H9 (cell line): ENCODE data around the gene TH. TPM values are rescaled to one million over a fixed set of nuclear protein-coding genes. Genes with fewer than 3 reads are reported as not detected.

Experiments
- DNase-seq: peaks from one replicate; pipeline ENCODE4 v3.0.0-alpha.2; 2017
- H2AFZ ChIP-seq: one replicate; pipeline ENCODE4 v1.6.1; 2013; ENCODE audit warnings: mild to moderate bottlenecking, low read length, control low read depth, moderate library complexity
- H2AK5ac ChIP-seq: 2 replicates; pipeline ENCODE4 v1.6.1; 2013; ENCODE audit warnings: low read length, control low read depth, mixed read lengths; ENCODE audit not compliant: insufficient read length
- H2BK120ac ChIP-seq: one replicate; pipeline ENCODE4 v1.6.1; 2013; ENCODE audit warnings: low read depth, mild to moderate bottlenecking, low read length, control low read depth, inconsistent platforms; ENCODE audit not compliant: poor library complexity, severe bottlenecking
- H2BK12ac ChIP-seq: 2 replicates; pipeline ENCODE4 v1.6.1; 2013; ENCODE audit warnings: low read length, control low read depth, mixed read lengths, low read depth; ENCODE audit not compliant: insufficient read length
- H2BK15ac ChIP-seq: 2 replicates; pipeline ENCODE4 v1.6.1; 2013; ENCODE audit warnings: low read depth, low read length, control low read depth
- H2BK20ac ChIP-seq: one replicate; pipeline ENCODE4 v1.6.1; 2013; ENCODE audit warnings: low read depth, mild to moderate bottlenecking, low read length, control low read depth, inconsistent platforms; ENCODE audit not compliant: poor library complexity, severe bottlenecking
- H2BK5ac ChIP-seq: 2 replicates; pipeline ENCODE4 v1.6.1; 2013; ENCODE audit warnings: low read length, control low read depth, mixed read lengths; ENCODE audit not compliant: insufficient read length
- H3K14ac ChIP-seq: 2 replicates; pipeline ENCODE4 v1.6.1; 2013; ENCODE audit warnings: low read length, control low read depth; ENCODE audit not compliant: insufficient read depth
- H3K18ac ChIP-seq: 2 replicates; pipeline ENCODE4 v1.6.1; 2013; ENCODE audit warnings: low read depth, mild to moderate bottlenecking, mixed read lengths, low read length, control low read depth; ENCODE audit not compliant: insufficient read length
- H3K23ac ChIP-seq: 2 replicates; pipeline ENCODE4 v1.6.1; 2013; ENCODE audit warnings: low read length, control low read depth, mixed read lengths, low read depth; ENCODE audit not compliant: insufficient read length
- H3K23me2 ChIP-seq: 2 replicates; pipeline ENCODE4 v1.6.1; 2013; ENCODE audit warnings: low read depth, mild to moderate bottlenecking, mixed read lengths, low read length, control low read depth; ENCODE audit not compliant: insufficient read length, poor library complexity, severe bottlenecking
- H3K27ac ChIP-seq: 2 replicates; pipeline ENCODE4 v1.5.1; 2013; ENCODE audit warnings: low read length, control low read depth, mixed read lengths, low read depth; ENCODE audit not compliant: insufficient read length
- H3K27me3 ChIP-seq: 2 replicates; pipeline ENCODE4 v1.6.1; 2013; ENCODE audit warnings: low read length, control low read depth, inconsistent platforms; ENCODE audit not compliant: insufficient read depth
- H3K4ac ChIP-seq: 2 replicates; pipeline ENCODE4 v1.6.1; 2013; ENCODE audit warnings: low read depth, mild to moderate bottlenecking, control low read depth, inconsistent platforms, low read length, moderate library complexity
- H3K4me1 ChIP-seq: 2 replicates; pipeline ENCODE4 v1.6.1; 2013; ENCODE audit warnings: low read length, control low read depth, inconsistent platforms; ENCODE audit not compliant: insufficient read depth
- H3K4me2 ChIP-seq: 2 replicates; pipeline ENCODE4 v1.6.1; 2013; ENCODE audit warnings: low read length, control low read depth, mixed read lengths; ENCODE audit not compliant: insufficient read length, insufficient read depth
- H3K56ac ChIP-seq: 2 replicates; pipeline ENCODE4 v1.6.1; 2013; ENCODE audit warnings: low read depth, mild to moderate bottlenecking, mixed read lengths, low read length, control low read depth; ENCODE audit not compliant: insufficient read length
- H3K79me1 ChIP-seq: 2 replicates; pipeline ENCODE4 v1.6.1; 2013; ENCODE audit warnings: low read depth, mild to moderate bottlenecking, moderate library complexity, low read length, control low read depth, inconsistent platforms; ENCODE audit not compliant: insufficient read depth, poor library complexity, severe bottlenecking
- H3K79me2 ChIP-seq: 2 replicates; pipeline ENCODE4 v1.6.1; 2013; ENCODE audit warnings: low read length, control low read depth, inconsistent platforms; ENCODE audit not compliant: insufficient read depth
- H3K9ac ChIP-seq: 2 replicates; pipeline ENCODE4 v1.6.1; 2013; ENCODE audit warnings: low read length, control low read depth, mixed read lengths; ENCODE audit not compliant: insufficient read length; ENCODE audit errors: extremely low read depth
- H3K9me3 ChIP-seq: one replicate; pipeline ENCODE4 v1.6.1; 2013; ENCODE audit warnings: low read depth, low read length, inconsistent platforms; ENCODE audit not compliant: control insufficient read depth
- H3T11ph ChIP-seq: one replicate; pipeline ENCODE4 v1.6.1; 2013; ENCODE audit warnings: mild to moderate bottlenecking, low read length, control low read depth, inconsistent platforms
- H4K20me1 ChIP-seq: one replicate; pipeline ENCODE4 v1.6.1; 2013; ENCODE audit not compliant: control insufficient read depth, insufficient read length, insufficient read depth
- H4K5ac ChIP-seq: 2 replicates; pipeline ENCODE4 v1.6.1; 2013; ENCODE audit warnings: low read depth, mild to moderate bottlenecking, mixed read lengths, low read length, control low read depth; ENCODE audit not compliant: insufficient read length
- H4K8ac ChIP-seq: replicated peaks from 2 replicates; pipeline ENCODE4 v1.6.1; 2013; ENCODE audit warnings: low read length, control low read depth, mixed read lengths, low read depth; ENCODE audit not compliant: insufficient read length
- H4K91ac ChIP-seq: 2 replicates; pipeline ENCODE4 v1.6.1; 2013; ENCODE audit warnings: low read depth, mild to moderate bottlenecking, moderate library complexity, mixed read lengths, low read length, control low read depth; ENCODE audit not compliant: insufficient read length
- H3K27ac Mint-ChIP-seq, 3 experiments: 2 replicates in 2 of 3; 3 replicates in 1 of 3; pipeline ENCODE4 v1.8.0; 2020 to 2021; ENCODE audit warnings: mixed read lengths in 3 of 3, mild to moderate bottlenecking in 1 of 3, moderate library complexity in 1 of 3
- H3K27me3 Mint-ChIP-seq: 2 replicates; pipeline ENCODE4 v1.8.0; 2021; ENCODE audit warnings: low read depth, mild to moderate bottlenecking, moderate library complexity, mixed read lengths
- H3K36me3 Mint-ChIP-seq, 3 experiments: 2 replicates in 2 of 3; 3 replicates in 1 of 3; pipeline ENCODE4 v1.8.0; 2020 to 2021; ENCODE audit warnings: low read depth in 3 of 3, mixed read lengths in 3 of 3; ENCODE audit not compliant: insufficient read depth in 1 of 3
- H3K4me1 Mint-ChIP-seq, 2 experiments: 2 replicates each; pipeline ENCODE4 v1.8.0; 2020; ENCODE audit warnings: mixed read lengths in 2 of 2
- H3K4me3 Mint-ChIP-seq, 2 experiments: 2 replicates in 1 of 2; 3 replicates in 1 of 2; pipeline ENCODE4 v1.8.0; 2020 to 2021; ENCODE audit warnings: mild to moderate bottlenecking in 2 of 2, mixed read lengths in 2 of 2, moderate library complexity in 1 of 2
- H3K9me3 Mint-ChIP-seq, 2 experiments: 2 replicates in 1 of 2; 3 replicates in 1 of 2; pipeline ENCODE4 v1.8.0; 2020; ENCODE audit warnings: mild to moderate bottlenecking in 2 of 2, mixed read lengths in 2 of 2, moderate library complexity in 1 of 2
- WGBS: extraction: QIAGEN DNeasy Blood & Tissue Kit; methylation state at CpG from one replicate; pipeline ENCODE4 v1.1.7; 2013; ENCODE audit warnings: missing lambda C conversion rate, low lambda C conversion rate, mixed read lengths; ENCODE audit not compliant: insufficient read length; ENCODE audit errors: extremely low coverage; 5-methylcytosine and 5-hydroxymethylcytosine counted together
- total RNA-seq: library from RNA; stranded (reverse); gene quantifications from 2 replicates; pipeline ENCODE4 v1.2.1, GENCODE V29; 2021
- TF ChIP-seq, protein P1 (sequence below): fragments of 200-600 bp; sonication (generic); conservative IDR thresholded peaks from 3 replicates; pipeline ENCODE4 v1.8.0; 2021; ENCODE audit warnings: antibody characterized with exemption, mild to moderate bottlenecking

The TH gene
- total RNA-seq, 1 experiment from 2014 or later = not detected

DNA sequence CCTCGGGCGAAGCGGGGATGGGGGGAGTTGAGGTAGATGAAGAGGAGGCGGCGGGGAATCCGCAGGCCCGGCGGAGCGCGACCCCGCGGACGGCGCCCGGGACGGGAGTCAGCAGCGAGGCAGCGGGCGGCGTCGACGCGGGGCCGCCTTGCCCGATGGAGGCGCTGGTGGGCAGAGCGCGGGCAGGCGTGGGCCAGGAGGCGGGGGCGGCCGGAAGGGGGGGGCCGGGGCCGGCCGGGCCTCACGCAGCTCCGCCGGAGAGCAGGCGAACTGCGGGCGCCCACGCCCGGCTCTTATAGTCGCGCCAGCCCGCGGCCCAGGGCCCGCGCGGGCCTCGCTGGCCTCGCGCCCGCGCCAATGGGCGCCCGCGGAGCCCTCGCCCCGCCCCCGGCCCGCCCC, 32.5 kb downstream of the TH start, which contains the start of gene IGF2:
TSS of gene IGF2 (minus strand) at position 267 of the 399 bp plus-strand sequence. CDS start 3,866 bp downstream, outside the sequence.
- Histone ChIP-seq H3K9ac (no peak within 1 kb of the TSS), H2AFZ (no peak within 1 kb of the TSS), H3K27ac (no peak within 1 kb of the TSS), H3K4me1 (no peaks in the 10 kb centered on the region), H4K20me1 (peaks cover 2% of the 10 kb centered on the region), H3K27me3 (peaks cover 59% of the 10 kb centered on the region), H3K23ac (no peak within 1 kb of the TSS), H3K23me2 (peaks cover 14% of the 10 kb centered on the region), H2BK120ac (no peak within 1 kb of the TSS), H3K4me2 (peak within 1 kb of the TSS; percentile 20), H2BK20ac (no peak within 1 kb of the TSS), H3K79me2 (no peaks in the 10 kb centered on the region), H3K14ac (no peak within 1 kb of the TSS), H3K4ac (no peak within 1 kb of the TSS), H2BK5ac (no peak within 1 kb of the TSS), H4K8ac (no peak within 1 kb of the TSS), H3K9me3 (no peaks in the 10 kb centered on the region), H2AK5ac (no peak within 1 kb of the TSS), H4K5ac (no peak within 1 kb of the TSS), H3K56ac (no peak within 1 kb of the TSS), H2BK15ac (no peak within 1 kb of the TSS), H3K79me1 (no peaks in the 10 kb centered on the region), H3T11ph (no peak within 1 kb of the TSS), H4K91ac (no peak within 1 kb of the TSS), H2BK12ac (no peak within 1 kb of the TSS), H3K18ac (no peak within 1 kb of the TSS)
- WGBS = no CpG with 5 or more reads among the region's 62 CpGs
- Mint-ChIP-seq H3K4me3 (peak within 1 kb of the TSS; percentile 40 to 76), H3K4me1 (peaks cover 11 to 23% of the 10 kb centered on the region in 2 experiments), H3K9me3 (peaks cover 2 to 9% of the 10 kb centered on the region in 2 experiments; a peak in 2 of 5 replicates), H3K36me3 (no peaks in the 10 kb centered on the region), H3K27me3 (peaks cover 91% of the 10 kb centered on the region), H3K27ac (no peak within 1 kb of the TSS)
- TF ChIP-seq, protein P1, sequence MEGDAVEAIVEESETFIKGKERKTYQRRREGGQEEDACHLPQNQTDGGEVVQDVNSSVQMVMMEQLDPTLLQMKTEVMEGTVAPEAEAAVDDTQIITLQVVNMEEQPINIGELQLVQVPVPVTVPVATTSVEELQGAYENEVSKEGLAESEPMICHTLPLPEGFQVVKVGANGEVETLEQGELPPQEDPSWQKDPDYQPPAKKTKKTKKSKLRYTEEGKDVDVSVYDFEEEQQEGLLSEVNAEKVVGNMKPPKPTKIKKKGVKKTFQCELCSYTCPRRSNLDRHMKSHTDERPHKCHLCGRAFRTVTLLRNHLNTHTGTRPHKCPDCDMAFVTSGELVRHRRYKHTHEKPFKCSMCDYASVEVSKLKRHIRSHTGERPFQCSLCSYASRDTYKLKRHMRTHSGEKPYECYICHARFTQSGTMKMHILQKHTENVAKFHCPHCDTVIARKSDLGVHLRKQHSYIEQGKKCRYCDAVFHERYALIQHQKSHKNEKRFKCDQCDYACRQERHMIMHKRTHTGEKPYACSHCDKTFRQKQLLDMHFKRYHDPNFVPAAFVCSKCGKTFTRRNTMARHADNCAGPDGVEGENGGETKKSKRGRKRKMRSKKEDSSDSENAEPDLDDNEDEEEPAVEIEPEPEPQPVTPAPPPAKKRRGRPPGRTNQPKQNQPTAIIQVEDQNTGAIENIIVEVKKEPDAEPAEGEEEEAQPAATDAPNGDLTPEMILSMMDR = no peak
- DNase-seq = no peak
